T47D (cell line): ENCODE measurements around the gene ACTR2.
"Not testable (repeated sequence)": the region's sequence is repeated elsewhere in the genome, so short reads cannot be mapped to it uniquely, and the experiment has no call there.

ENCODE experiments used
- DNase-seq, 2 experiments: peaks; one replicate each; pipeline versions ENCODE4 v3.0.0 to v3.0.0-alpha.2; 2011 to 2012; ENCODE audit warnings: low read depth in 1 of 2, low spot score in 1 of 2
- JUND ChIP-seq: IDR thresholded peaks from 2 replicates; pipeline ENCODE4 v1.6.1; 2012; ENCODE audit warnings: low read depth
- in situ Hi-C: cut with HindIII; loops from 2 replicates; pipeline ENCODE4 v1.10.0; 2016; ENCODE audit warnings: low sequenced_read_pairs, low pct_unique_long_range_greater_than_20kb

ACTR2 gene

GRCh38 chr2:65314801-65315441 lies 87.3 kb downstream of the ACTR2 start:
- DNase-seq, result no peak
- in situ Hi-C loops, result no loop called here
- no peak for TF ChIP-seq JUND

- peak; percentile 46 to 98 for DNase-seq
- peak; percentile 56; the same call in 1 of the 2 replicates for TF ChIP-seq JUND
- in situ Hi-C loops, result no loop called here
Measured at GRCh38 chr2:65316072-65316471, 88.4 kb downstream of the ACTR2 start.

GRCh38 chr2:65317351-65317750 lies 89.7 kb downstream of the ACTR2 start:
- DNase-seq, in situ Hi-C loops: not testable (repeated sequence)

GRCh38 chr2:65317841-65318240 lies 90.2 kb downstream of the ACTR2 start:
- in situ Hi-C loops, result no loop called here
- no peak for TF ChIP-seq JUND
- no peak for DNase-seq

GRCh38 chr2:65319072-65319673 lies 91.5 kb downstream of the ACTR2 start:
- DNase-seq, result no peak
- no peak for TF ChIP-seq JUND
- in situ Hi-C loops, result no loop called here

- DNase-seq, result no peak
- in situ Hi-C loops, result no loop called here
- no peak for TF ChIP-seq JUND
Measured at GRCh38 chr2:65319674-65320041, 92.0 kb downstream of the ACTR2 start.

- in situ Hi-C loops, result no loop called here
- DNase-seq, result peak in 1 of 2 experiments; percentile 37
- no peak for TF ChIP-seq JUND
Measured at GRCh38 chr2:65320042-65320725, 92.6 kb downstream of the ACTR2 start.
